SK-N-SH (cell line): ENCODE results near the gene CRIP2.

Experiments used
- EZH2phosphoT487 ChIP-seq: fragments of 200-600 bp; sonication (generic); IDR thresholded peaks from 2 replicates; pipeline ENCODE4 v1.6.1; 2017; ENCODE audit warnings: low read depth, mixed run types, mild to moderate bottlenecking, antibody characterized with exemption, moderate library complexity, borderline replicate concordance
- FOXM1 ChIP-seq: IDR thresholded peaks from 2 replicates; pipeline ENCODE4 v1.4.0; 2012; ENCODE audit warnings: low read depth, mild to moderate bottlenecking
- MEF2A ChIP-seq: IDR thresholded peaks from 2 replicates; pipeline ENCODE4 v1.4.0; 2012; ENCODE audit warnings: low read depth, borderline replicate concordance
- MXI1 ChIP-seq: IDR thresholded peaks from 2 replicates; pipeline ENCODE4 v1.6.1; 2012; ENCODE audit warnings: mild to moderate bottlenecking, low read depth, low read length, improper control_type of control experiment
- NFIC ChIP-seq: IDR thresholded peaks from 2 replicates; pipeline ENCODE4 v1.4.0; 2012; ENCODE audit warnings: borderline replicate concordance
- RAD21 ChIP-seq: IDR thresholded peaks from 2 replicates; pipeline ENCODE4 v1.6.1; 2012; ENCODE audit warnings: mild to moderate bottlenecking, low read length
- SIN3A ChIP-seq: IDR thresholded peaks from 2 replicates; pipeline ENCODE4 v1.6.1; 2012; ENCODE audit warnings: low read depth, mild to moderate bottlenecking, low read length, moderate library complexity, borderline replicate concordance
- SMC3 ChIP-seq: IDR thresholded peaks from 2 replicates; pipeline ENCODE4 v1.6.1; 2012; ENCODE audit warnings: low read depth, low read length, improper control_type of control experiment
- TAF1 ChIP-seq: IDR thresholded peaks from 2 replicates; pipeline ENCODE4 v1.6.1; 2012; ENCODE audit warnings: low read depth, mild to moderate bottlenecking, low read length, moderate library complexity, borderline replicate concordance
- TF ChIP-seq, protein P1 (sequence below): IDR thresholded peaks from 2 replicates; pipeline ENCODE4 v1.6.1; 2012; ENCODE audit warnings: mild to moderate bottlenecking, low read depth, low read length, moderate library complexity
- TF ChIP-seq, protein P2 (sequence below): fragments of 200-600 bp; sonication (generic); IDR thresholded peaks from 2 replicates; pipeline ENCODE4 v1.6.1; 2017; ENCODE audit warnings: antibody characterized with exemption, mild to moderate bottlenecking, moderate library complexity
- TF ChIP-seq, protein P3 (sequence below): fragments of 150-350 bp; IDR thresholded peaks from 2 replicates; pipeline ENCODE4 v1.6.1; 2016; ENCODE audit warnings: mild to moderate bottlenecking, low read depth, low read length
- TF ChIP-seq, protein P4 (sequence below): IDR thresholded peaks from 2 replicates; pipeline ENCODE4; 2012

DNA sequence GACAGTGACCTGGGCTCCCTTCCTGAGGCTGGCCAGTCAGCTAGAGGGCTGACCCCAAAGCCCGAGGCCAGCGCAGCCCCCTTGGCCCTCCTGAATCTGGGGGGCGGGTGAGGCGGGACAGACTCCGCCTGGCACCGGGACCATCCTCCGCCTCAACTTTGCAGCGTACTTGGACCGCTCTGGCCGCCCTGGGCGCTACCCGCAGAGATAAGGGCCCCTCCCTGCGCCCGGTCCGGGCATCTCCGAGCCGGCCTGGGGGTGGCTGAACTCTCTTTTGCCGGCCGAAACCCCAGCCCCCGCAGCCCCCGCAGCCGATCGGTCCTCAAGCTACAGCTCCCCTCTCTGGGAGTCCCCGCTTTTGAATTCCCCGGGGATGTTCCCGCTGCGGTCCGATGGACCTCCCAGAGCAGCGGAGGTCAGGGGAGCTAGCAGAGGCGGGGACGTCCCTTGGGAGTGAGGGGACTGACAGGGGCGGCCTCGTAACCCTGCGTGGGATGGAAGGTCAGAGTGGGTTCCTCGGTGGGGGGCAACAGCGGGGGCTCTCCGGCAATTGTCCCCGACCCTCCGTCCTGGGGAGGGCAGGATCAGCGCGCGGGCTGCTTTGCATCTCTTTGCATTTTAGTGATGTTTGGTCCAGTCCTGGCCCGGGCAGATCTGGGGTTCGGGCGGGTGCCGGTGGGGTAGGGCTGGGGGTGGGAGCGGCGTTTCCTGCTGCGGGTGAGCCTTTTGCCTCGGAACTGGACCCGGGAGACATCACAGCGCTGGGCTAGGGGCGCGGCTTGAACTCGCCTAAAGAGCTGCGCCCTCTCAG lies 11.7 kb downstream of the CRIP2 start, which contains the start of gene CRIP1:
- TF ChIP-seq, protein P1, sequence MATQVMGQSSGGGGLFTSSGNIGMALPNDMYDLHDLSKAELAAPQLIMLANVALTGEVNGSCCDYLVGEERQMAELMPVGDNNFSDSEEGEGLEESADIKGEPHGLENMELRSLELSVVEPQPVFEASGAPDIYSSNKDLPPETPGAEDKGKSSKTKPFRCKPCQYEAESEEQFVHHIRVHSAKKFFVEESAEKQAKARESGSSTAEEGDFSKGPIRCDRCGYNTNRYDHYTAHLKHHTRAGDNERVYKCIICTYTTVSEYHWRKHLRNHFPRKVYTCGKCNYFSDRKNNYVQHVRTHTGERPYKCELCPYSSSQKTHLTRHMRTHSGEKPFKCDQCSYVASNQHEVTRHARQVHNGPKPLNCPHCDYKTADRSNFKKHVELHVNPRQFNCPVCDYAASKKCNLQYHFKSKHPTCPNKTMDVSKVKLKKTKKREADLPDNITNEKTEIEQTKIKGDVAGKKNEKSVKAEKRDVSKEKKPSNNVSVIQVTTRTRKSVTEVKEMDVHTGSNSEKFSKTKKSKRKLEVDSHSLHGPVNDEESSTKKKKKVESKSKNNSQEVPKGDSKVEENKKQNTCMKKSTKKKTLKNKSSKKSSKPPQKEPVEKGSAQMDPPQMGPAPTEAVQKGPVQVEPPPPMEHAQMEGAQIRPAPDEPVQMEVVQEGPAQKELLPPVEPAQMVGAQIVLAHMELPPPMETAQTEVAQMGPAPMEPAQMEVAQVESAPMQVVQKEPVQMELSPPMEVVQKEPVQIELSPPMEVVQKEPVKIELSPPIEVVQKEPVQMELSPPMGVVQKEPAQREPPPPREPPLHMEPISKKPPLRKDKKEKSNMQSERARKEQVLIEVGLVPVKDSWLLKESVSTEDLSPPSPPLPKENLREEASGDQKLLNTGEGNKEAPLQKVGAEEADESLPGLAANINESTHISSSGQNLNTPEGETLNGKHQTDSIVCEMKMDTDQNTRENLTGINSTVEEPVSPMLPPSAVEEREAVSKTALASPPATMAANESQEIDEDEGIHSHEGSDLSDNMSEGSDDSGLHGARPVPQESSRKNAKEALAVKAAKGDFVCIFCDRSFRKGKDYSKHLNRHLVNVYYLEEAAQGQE: no peak
- TF ChIP-seq RAD21 (no peak), MXI1 (no peak), MEF2A (no peak), SMC3 (no peak), FOXM1 (no peak), SIN3A (no peak), EZH2phosphoT487 (no peak), NFIC (no peak), TAF1 (no peak)
- TF ChIP-seq, protein P2, sequence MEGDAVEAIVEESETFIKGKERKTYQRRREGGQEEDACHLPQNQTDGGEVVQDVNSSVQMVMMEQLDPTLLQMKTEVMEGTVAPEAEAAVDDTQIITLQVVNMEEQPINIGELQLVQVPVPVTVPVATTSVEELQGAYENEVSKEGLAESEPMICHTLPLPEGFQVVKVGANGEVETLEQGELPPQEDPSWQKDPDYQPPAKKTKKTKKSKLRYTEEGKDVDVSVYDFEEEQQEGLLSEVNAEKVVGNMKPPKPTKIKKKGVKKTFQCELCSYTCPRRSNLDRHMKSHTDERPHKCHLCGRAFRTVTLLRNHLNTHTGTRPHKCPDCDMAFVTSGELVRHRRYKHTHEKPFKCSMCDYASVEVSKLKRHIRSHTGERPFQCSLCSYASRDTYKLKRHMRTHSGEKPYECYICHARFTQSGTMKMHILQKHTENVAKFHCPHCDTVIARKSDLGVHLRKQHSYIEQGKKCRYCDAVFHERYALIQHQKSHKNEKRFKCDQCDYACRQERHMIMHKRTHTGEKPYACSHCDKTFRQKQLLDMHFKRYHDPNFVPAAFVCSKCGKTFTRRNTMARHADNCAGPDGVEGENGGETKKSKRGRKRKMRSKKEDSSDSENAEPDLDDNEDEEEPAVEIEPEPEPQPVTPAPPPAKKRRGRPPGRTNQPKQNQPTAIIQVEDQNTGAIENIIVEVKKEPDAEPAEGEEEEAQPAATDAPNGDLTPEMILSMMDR: no peak
- TF ChIP-seq, protein P3, sequence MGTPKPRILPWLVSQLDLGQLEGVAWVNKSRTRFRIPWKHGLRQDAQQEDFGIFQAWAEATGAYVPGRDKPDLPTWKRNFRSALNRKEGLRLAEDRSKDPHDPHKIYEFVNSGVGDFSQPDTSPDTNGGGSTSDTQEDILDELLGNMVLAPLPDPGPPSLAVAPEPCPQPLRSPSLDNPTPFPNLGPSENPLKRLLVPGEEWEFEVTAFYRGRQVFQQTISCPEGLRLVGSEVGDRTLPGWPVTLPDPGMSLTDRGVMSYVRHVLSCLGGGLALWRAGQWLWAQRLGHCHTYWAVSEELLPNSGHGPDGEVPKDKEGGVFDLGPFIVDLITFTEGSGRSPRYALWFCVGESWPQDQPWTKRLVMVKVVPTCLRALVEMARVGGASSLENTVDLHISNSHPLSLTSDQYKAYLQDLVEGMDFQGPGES: no peak
- TF ChIP-seq, protein P4, sequence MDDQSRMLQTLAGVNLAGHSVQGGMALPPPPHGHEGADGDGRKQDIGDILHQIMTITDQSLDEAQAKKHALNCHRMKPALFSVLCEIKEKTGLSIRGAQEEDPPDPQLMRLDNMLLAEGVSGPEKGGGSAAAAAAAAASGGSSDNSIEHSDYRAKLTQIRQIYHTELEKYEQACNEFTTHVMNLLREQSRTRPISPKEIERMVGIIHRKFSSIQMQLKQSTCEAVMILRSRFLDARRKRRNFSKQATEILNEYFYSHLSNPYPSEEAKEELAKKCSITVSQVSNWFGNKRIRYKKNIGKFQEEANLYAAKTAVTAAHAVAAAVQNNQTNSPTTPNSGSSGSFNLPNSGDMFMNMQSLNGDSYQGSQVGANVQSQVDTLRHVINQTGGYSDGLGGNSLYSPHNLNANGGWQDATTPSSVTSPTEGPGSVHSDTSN: no peak
